K562 (cell line): ENCODE results near the gene USP20.

Experiments
- CTBP1 ChIP-seq: fragments of 450-650 bp; IDR thresholded peaks from 2 replicates; pipeline ENCODE4 v1.6.1; 2016; ENCODE audit warnings: borderline replicate concordance
- EZH2 ChIP-seq: IDR thresholded peaks from 2 replicates; pipeline ENCODE4 v1.6.1; 2012; ENCODE audit warnings: low read depth, mild to moderate bottlenecking, inconsistent platforms, low read length, borderline replicate concordance
- HCFC1 ChIP-seq: IDR thresholded peaks from 2 replicates; pipeline ENCODE4 v1.6.1; 2012; ENCODE audit warnings: low read depth, low read length, improper control_type of control experiment
- HMG20A ChIP-seq: fragments of 450-650 bp; formaldehyde crosslinking; conservative IDR thresholded peaks from 2 replicates; pipeline ENCODE4 v1.4.0; 2020; ENCODE audit warnings: mild to moderate bottlenecking, mixed read lengths
- PHF8 ChIP-seq: fragments of 200-600 bp; sonication (generic); IDR thresholded peaks from 2 replicates; pipeline ENCODE4 v1.6.1; 2012; ENCODE audit warnings: mixed run types, mild to moderate bottlenecking, inconsistent platforms, low read length, moderate library complexity, borderline replicate concordance
- POLR2AphosphoS2 ChIP-seq: IDR thresholded peaks from 2 replicates; pipeline ENCODE4 v1.6.1; 2012; ENCODE audit warnings: low read length, improper control_type of control experiment
- XRCC5 ChIP-seq: fragments of 200-400 bp; formaldehyde crosslinking; IDR thresholded peaks from 2 replicates; pipeline ENCODE4 v1.6.1; 2017; ENCODE audit warnings: low read depth, mild to moderate bottlenecking, low read length
- TF ChIP-seq, protein P1 (sequence below), 2 experiments: IDR thresholded peaks; 2 replicates each; pipeline ENCODE4 v1.6.1; 2012; ENCODE audit warnings: improper control_type of control experiment in 2 of 2, low read depth in 2 of 2, low read length in 2 of 2, borderline replicate concordance in 1 of 2
- TF ChIP-seq, protein P2 (sequence below): fragments of 250-450 bp; sonication (Bioruptor Pico); IDR thresholded peaks from 2 replicates; pipeline ENCODE4 v1.8.0; 2022; ENCODE audit warnings: moderate library complexity, mild to moderate bottlenecking, inconsistent platforms

DNA sequence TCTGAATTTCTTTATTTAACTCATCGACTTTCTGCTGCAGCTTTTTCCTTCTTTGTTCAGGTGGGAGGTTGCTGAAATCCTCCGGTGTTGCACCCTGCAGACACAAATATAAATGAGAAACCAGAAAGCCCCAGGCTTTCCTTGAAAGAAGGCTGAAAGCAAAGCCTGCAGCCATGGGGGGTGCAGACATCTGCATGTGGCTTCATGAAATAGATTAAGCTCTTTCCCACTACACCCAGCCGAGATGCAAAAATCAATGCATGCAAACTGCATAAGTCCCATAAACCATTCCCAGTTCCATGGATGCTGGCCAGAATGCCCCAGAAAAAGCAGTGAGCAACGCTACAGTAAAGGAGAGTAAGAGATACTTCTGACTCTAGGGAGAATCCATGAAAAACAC, 73.6 kb downstream of the USP20 start:
- TF ChIP-seq POLR2AphosphoS2 (no peak), HCFC1 (no peak), EZH2 (no peak), HMG20A (no peak), PHF8 (no peak), CTBP1 (no peak), XRCC5 (no peak)
- TF ChIP-seq, protein P1, sequence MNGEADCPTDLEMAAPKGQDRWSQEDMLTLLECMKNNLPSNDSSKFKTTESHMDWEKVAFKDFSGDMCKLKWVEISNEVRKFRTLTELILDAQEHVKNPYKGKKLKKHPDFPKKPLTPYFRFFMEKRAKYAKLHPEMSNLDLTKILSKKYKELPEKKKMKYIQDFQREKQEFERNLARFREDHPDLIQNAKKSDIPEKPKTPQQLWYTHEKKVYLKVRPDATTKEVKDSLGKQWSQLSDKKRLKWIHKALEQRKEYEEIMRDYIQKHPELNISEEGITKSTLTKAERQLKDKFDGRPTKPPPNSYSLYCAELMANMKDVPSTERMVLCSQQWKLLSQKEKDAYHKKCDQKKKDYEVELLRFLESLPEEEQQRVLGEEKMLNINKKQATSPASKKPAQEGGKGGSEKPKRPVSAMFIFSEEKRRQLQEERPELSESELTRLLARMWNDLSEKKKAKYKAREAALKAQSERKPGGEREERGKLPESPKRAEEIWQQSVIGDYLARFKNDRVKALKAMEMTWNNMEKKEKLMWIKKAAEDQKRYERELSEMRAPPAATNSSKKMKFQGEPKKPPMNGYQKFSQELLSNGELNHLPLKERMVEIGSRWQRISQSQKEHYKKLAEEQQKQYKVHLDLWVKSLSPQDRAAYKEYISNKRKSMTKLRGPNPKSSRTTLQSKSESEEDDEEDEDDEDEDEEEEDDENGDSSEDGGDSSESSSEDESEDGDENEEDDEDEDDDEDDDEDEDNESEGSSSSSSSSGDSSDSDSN (IDR thresholded peaks at IDR 0.05; ENCODE audit: borderline replicate concordance in 1 of 2, low read depth in 2 of 2, low read length in 2 of 2), result no peak
- TF ChIP-seq, protein P2, sequence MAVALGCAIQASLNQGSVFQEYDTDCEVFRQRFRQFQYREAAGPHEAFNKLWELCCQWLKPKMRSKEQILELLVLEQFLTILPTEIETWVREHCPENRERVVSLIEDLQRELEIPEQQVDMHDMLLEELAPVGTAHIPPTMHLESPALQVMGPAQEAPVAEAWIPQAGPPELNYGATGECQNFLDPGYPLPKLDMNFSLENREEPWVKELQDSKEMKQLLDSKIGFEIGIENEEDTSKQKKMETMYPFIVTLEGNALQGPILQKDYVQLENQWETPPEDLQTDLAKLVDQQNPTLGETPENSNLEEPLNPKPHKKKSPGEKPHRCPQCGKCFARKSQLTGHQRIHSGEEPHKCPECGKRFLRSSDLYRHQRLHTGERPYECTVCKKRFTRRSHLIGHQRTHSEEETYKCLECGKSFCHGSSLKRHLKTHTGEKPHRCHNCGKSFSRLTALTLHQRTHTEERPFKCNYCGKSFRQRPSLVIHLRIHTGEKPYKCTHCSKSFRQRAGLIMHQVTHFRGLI (CRISPR knock-in tag), result no peak
